ENCODE measurements around the gene KCNQ1OT1. TPM values are rescaled to one million over a fixed set of nuclear protein-coding genes. Genes with fewer than 3 reads are reported as not detected.

Gene KCNQ1OT1
- total RNA-seq, 2 donors from 2014 or later = 1.0 to 2.1 TPM

GRCh38 chr11:2742201-2742600 is 42.4 kb upstream of the KCNQ1OT1 start:
- no peak for DNase-seq (ENCODE audit: low spot score)
- H3K9me3 ChIP-seq = no peaks in the 10 kb centered on the region
- intact Hi-C loops (cut with DNase I) = no loop called here
- no peaks in the 10 kb centered on the region for H3K4me1 ChIP-seq (replicated peaks)
- TF ChIP-seq POLR2AphosphoS5 (IDR thresholded peaks at IDR 0.05) (no peak), POLR2A (IDR thresholded peaks at IDR 0.05) (no peak)
- TF ChIP-seq, protein P1, sequence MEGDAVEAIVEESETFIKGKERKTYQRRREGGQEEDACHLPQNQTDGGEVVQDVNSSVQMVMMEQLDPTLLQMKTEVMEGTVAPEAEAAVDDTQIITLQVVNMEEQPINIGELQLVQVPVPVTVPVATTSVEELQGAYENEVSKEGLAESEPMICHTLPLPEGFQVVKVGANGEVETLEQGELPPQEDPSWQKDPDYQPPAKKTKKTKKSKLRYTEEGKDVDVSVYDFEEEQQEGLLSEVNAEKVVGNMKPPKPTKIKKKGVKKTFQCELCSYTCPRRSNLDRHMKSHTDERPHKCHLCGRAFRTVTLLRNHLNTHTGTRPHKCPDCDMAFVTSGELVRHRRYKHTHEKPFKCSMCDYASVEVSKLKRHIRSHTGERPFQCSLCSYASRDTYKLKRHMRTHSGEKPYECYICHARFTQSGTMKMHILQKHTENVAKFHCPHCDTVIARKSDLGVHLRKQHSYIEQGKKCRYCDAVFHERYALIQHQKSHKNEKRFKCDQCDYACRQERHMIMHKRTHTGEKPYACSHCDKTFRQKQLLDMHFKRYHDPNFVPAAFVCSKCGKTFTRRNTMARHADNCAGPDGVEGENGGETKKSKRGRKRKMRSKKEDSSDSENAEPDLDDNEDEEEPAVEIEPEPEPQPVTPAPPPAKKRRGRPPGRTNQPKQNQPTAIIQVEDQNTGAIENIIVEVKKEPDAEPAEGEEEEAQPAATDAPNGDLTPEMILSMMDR (IDR thresholded peaks at IDR 0.05) = no peak
- no peaks in the 10 kb centered on the region for H3K36me3 ChIP-seq
- 86% methylated on average over 5 of the region's 5 CpGs for WGBS
- H3K4me3 ChIP-seq = no peak overlapping the region
- H3K27ac ChIP-seq = no peak overlapping the region
- H3K27me3 ChIP-seq (replicated peaks; ENCODE audit: insufficient read depth) = no peaks in the 10 kb centered on the region

DNA sequence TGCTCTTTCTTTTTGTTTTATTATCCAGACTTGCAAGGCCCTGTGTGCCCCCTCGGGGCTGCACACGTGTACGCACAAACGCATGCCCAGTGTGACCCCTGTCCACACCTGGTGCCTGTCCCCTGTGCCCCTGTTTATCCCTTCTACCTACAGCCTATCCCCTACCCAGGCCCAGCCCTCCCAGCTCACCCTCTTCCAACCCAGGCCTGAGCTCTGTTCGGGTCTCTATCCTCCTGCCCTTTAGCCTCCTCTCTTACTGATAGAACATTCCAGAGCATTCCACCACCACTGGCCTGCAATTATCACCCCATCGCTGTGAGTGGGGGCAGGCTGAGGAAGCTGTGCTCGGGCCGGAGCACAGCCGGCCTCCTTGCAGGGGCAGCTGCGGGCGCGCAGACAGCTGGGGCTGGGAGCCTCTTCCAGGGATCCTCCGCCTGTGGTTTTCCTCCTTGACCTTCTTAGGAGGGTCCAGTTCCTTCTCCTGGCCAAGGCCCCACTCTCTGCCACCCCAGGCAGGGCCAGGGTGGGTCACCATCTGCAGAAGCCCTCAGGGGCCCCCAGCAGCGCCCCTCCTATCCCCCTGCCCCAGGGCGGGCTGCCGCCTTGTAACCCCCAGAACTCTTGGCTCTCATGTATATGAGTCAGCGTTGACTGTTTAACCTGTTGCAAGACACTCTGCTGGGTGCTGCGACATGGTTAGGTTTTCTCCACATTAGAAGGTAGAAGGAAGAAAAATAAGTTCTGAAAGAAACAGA is 41.8 kb upstream of the KCNQ1OT1 start:
- TF ChIP-seq POLR2A (IDR thresholded peaks at IDR 0.05) = no peak
- TF ChIP-seq POLR2AphosphoS5 (IDR thresholded peaks at IDR 0.05) = no peak
- TF ChIP-seq, protein P1 (IDR thresholded peaks at IDR 0.05) = no peak
- no peaks in the 10 kb centered on the region for H3K36me3 ChIP-seq
- no peaks in the 10 kb centered on the region for H3K27me3 ChIP-seq (replicated peaks; ENCODE audit: insufficient read depth)
- WGBS = 67% methylated on average over 18 of the region's 18 CpGs
- H3K4me3 ChIP-seq = no peak overlapping the region
- peak overlapping the region in 1 of 2 donors; percentile 19 for H3K27ac ChIP-seq
- no peaks in the 10 kb centered on the region for H3K9me3 ChIP-seq
- DNase-seq (ENCODE audit: low spot score) = no peak
- H3K4me1 ChIP-seq (replicated peaks) = no peaks in the 10 kb centered on the region
- intact Hi-C loops (cut with DNase I) = no loop called here

- no peak overlapping the region for H3K4me3 ChIP-seq
- no peaks in the 10 kb centered on the region for H3K27me3 ChIP-seq (replicated peaks; ENCODE audit: insufficient read depth)
- H3K36me3 ChIP-seq = no peaks in the 10 kb centered on the region
- no peak for DNase-seq (ENCODE audit: low spot score)
- no peaks in the 10 kb centered on the region for H3K4me1 ChIP-seq (replicated peaks)
- no peak overlapping the region for H3K27ac ChIP-seq
- intact Hi-C loops (cut with DNase I) = no loop called here
- no peaks in the 10 kb centered on the region for H3K9me3 ChIP-seq
- 94% methylated on average over 7 of the region's 7 CpGs for WGBS
- TF ChIP-seq POLR2A (IDR thresholded peaks at IDR 0.05) (no peak), POLR2AphosphoS5 (IDR thresholded peaks at IDR 0.05) (no peak)
- TF ChIP-seq, protein P1 (IDR thresholded peaks at IDR 0.05) = no peak
Observed at GRCh38 chr11:2741006-2741376, 41.2 kb upstream of the KCNQ1OT1 start.

DNA sequence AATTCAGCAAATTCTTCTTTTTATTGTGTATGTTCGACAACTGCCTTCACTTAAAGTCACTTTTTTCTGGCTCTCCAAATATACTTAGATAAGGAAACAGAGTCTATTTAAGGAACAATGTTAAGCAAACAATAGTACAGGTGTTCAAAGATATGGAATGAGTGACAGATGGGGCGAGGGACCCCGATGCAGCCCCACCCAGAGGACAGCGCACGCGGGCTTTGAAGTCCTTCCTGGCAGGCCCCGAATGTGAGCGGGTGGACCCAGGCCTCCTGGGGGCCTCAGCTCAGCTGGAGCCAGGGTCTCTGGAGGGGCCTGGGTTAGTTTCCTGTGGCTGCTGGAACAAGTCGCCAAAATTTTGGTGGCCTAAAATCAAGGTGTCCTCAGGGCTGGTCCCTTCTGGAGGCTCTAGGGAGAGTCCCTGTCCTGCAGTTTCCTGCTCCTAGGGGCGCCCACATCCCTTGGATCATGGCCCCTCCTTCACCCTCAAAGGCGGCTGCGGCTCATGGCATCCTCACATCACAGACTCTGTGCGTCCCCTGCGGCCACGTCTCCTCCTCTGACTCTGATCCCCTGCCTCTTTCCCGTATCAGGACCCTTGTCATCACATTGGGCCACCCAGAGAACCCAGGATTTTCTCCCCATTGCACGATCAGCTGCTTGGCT is 40.6 kb upstream of the KCNQ1OT1 start:
- Histone ChIP-seq H3K27ac (no peak overlapping the region), H3K36me3 (no peaks in the 10 kb centered on the region), H3K9me3 (no peaks in the 10 kb centered on the region), H3K27me3 (replicated peaks; ENCODE audit: insufficient read depth) (no peaks in the 10 kb centered on the region), H3K4me3 (no peak overlapping the region), H3K4me1 (replicated peaks) (no peaks in the 10 kb centered on the region)
- intact Hi-C loops (cut with DNase I) = no loop called here
- DNase-seq (ENCODE audit: low spot score) = no peak
- TF ChIP-seq, protein P1 (IDR thresholded peaks at IDR 0.05) = no peak
- TF ChIP-seq POLR2AphosphoS5 (IDR thresholded peaks at IDR 0.05) = no peak
- TF ChIP-seq POLR2A (IDR thresholded peaks at IDR 0.05) = no peak
- 91% methylated on average over 17 of the region's 17 CpGs for WGBS
